Body of pancreas (tissue), 4 donors: ENCODE results near the gene COX6B2.

Source experiments
- POLR2A ChIP-seq, 3 donors: fragments of 450-650 bp; IDR thresholded peaks; one replicate each; pipeline ENCODE4 v1.6.1; 2016; ENCODE audit warnings: antibody characterized with exemption in 3 of 3, mild to moderate bottlenecking in 2 of 3
- TF ChIP-seq, protein P1 (sequence below), 7 experiments: fragments of 450-650 bp in 4 of 7; fragments of 200-600 bp in 3 of 7; sonication (generic) in 3 of 7; IDR thresholded peaks; one replicate each; pipeline ENCODE4 v1.5.1; 2016 to 2019; ENCODE audit warnings: antibody characterized with exemption in 7 of 7

DNA sequence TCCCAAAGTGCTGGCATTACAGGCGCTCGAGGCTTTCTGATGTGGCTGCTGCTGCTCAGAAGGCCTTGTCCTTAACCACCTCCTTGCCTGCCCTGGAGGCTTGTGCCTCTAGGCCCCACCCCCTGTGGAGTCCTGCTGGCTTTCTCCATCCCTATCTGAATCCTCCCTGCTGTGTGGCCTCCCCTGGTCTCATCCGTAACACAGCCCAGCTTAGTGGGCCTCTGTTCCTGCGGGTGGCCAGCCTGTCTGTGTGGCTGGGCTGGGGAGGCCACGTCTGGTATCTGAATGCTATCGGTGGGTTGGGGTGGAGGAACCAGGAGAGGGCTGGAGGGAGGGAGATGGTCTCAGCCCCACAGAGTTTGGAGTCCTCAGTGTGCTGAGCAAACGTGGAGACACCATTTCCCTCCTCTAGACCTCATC, 36.0 kb upstream of the COX6B2 start:
- no peak for TF ChIP-seq POLR2A (IDR thresholded peaks at IDR 0.05)
- TF ChIP-seq, protein P1, sequence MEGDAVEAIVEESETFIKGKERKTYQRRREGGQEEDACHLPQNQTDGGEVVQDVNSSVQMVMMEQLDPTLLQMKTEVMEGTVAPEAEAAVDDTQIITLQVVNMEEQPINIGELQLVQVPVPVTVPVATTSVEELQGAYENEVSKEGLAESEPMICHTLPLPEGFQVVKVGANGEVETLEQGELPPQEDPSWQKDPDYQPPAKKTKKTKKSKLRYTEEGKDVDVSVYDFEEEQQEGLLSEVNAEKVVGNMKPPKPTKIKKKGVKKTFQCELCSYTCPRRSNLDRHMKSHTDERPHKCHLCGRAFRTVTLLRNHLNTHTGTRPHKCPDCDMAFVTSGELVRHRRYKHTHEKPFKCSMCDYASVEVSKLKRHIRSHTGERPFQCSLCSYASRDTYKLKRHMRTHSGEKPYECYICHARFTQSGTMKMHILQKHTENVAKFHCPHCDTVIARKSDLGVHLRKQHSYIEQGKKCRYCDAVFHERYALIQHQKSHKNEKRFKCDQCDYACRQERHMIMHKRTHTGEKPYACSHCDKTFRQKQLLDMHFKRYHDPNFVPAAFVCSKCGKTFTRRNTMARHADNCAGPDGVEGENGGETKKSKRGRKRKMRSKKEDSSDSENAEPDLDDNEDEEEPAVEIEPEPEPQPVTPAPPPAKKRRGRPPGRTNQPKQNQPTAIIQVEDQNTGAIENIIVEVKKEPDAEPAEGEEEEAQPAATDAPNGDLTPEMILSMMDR (IDR thresholded peaks at IDR 0.05): no peak
